PFSK-1 (cell line): ENCODE measurements around the gene AGR3.

Source experiments
- FOXP2 ChIP-seq: optimal IDR thresholded peaks from 2 replicates; pipeline ENCODE3; 2011; ENCODE audit warnings: borderline replicate concordance, control low read depth, inconsistent platforms; ENCODE audit not compliant: insufficient read depth; ENCODE audit errors: extremely low read length, extremely low read depth
- POLR2AphosphoS5 ChIP-seq: IDR thresholded peaks from 2 replicates; pipeline ENCODE4 v1.6.1; 2012; ENCODE audit warnings: low read depth, mild to moderate bottlenecking, control low read depth, low read length, moderate library complexity
- SIN3A ChIP-seq: IDR thresholded peaks from 2 replicates; pipeline ENCODE4 v1.6.1; 2012; ENCODE audit warnings: mild to moderate bottlenecking, low read length, moderate library complexity, borderline replicate concordance; ENCODE audit not compliant: insufficient read depth
- TAF1 ChIP-seq: IDR thresholded peaks from 2 replicates; pipeline ENCODE4 v1.6.1; 2012; ENCODE audit warnings: low read length, control low read depth, borderline replicate concordance; ENCODE audit not compliant: insufficient read depth
- TF ChIP-seq, protein P1 (sequence below), 2 experiments: IDR thresholded peaks; 2 replicates each; pipeline versions ENCODE4 v1.6.1 to v1.8.0; 2011 to 2012; ENCODE audit warnings: low read depth in 2 of 2, low read length in 2 of 2, control low read depth in 1 of 2, inconsistent platforms in 1 of 2, mild to moderate bottlenecking in 1 of 2, moderate library complexity in 1 of 2; ENCODE audit not compliant: insufficient read depth in 1 of 2

The AGR3 gene

DNA sequence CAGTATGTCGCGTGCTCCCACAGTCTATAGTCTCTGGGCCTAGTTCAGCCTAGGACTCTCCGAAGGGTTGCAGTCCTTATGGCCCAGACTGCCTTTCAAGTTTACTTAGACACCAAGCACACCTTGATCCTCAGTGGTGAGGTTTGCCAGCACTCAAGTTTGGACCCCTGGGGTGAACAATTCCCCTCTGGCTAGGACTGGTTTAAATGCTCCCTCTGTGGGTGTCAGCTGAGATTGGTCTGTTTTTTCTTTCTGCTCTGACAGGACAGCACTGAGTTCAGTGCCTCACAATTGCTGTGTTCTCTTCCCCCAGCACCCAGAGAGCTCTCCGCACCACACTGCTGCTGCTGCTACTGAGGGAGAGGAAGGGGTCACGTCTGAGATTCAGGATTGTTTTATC is 31.9 kb upstream of the AGR3 start:
- no peak for TF ChIP-seq POLR2AphosphoS5
- TF ChIP-seq, protein P1, sequence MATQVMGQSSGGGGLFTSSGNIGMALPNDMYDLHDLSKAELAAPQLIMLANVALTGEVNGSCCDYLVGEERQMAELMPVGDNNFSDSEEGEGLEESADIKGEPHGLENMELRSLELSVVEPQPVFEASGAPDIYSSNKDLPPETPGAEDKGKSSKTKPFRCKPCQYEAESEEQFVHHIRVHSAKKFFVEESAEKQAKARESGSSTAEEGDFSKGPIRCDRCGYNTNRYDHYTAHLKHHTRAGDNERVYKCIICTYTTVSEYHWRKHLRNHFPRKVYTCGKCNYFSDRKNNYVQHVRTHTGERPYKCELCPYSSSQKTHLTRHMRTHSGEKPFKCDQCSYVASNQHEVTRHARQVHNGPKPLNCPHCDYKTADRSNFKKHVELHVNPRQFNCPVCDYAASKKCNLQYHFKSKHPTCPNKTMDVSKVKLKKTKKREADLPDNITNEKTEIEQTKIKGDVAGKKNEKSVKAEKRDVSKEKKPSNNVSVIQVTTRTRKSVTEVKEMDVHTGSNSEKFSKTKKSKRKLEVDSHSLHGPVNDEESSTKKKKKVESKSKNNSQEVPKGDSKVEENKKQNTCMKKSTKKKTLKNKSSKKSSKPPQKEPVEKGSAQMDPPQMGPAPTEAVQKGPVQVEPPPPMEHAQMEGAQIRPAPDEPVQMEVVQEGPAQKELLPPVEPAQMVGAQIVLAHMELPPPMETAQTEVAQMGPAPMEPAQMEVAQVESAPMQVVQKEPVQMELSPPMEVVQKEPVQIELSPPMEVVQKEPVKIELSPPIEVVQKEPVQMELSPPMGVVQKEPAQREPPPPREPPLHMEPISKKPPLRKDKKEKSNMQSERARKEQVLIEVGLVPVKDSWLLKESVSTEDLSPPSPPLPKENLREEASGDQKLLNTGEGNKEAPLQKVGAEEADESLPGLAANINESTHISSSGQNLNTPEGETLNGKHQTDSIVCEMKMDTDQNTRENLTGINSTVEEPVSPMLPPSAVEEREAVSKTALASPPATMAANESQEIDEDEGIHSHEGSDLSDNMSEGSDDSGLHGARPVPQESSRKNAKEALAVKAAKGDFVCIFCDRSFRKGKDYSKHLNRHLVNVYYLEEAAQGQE (IDR thresholded peaks at IDR 0.05; ENCODE audit: insufficient read depth in 1 of 2, low read depth in 2 of 2, low read length in 2 of 2): no peak
- no peak for TF ChIP-seq SIN3A
- no peak for TF ChIP-seq FOXP2
- no peak for TF ChIP-seq TAF1

DNA sequence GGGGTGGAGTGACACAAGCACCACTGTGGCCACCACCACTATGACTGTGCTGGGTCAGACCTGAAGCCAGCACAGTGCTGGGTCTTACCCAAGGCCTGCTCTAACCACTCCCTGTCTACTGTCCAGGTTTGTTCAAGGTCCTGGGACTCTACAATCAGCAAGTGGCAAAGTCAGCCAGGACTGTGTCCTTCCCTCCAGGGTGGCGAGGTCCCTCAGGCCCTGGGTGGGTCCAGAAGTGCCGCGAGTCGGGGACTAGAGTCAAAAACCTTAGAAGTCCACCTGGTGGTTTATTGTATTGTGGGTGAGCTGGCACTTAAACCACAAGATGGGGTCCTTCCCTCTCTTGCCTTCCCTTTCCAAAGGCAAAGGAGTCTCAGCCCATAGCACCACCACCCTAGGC is 30.8 kb upstream of the AGR3 start:
- TF ChIP-seq FOXP2 (no peak), POLR2AphosphoS5 (no peak), SIN3A (no peak), TAF1 (no peak)
- TF ChIP-seq, protein P1 (IDR thresholded peaks at IDR 0.05; ENCODE audit: insufficient read depth in 1 of 2, low read depth in 2 of 2, low read length in 2 of 2): no peak

DNA sequence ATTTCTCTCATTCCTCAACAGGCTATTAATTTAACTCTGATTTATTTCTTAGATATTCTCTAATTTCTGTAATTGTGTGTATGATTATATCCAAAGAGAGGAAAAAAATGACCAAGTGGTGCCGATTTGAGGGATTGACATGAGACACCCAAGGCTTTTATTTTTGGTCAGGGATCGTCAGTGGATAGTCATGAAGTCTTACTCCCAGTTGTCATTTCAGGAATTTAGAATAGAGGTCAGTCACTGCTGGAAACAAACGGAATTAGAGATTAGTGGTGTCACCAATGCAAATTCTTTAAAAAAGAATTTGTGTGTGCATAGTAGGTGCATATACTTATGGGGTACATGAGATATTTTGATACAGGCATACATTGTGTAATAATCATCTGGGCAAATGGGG is 26.8 kb upstream of the AGR3 start:
- no peak for TF ChIP-seq SIN3A

DNA sequence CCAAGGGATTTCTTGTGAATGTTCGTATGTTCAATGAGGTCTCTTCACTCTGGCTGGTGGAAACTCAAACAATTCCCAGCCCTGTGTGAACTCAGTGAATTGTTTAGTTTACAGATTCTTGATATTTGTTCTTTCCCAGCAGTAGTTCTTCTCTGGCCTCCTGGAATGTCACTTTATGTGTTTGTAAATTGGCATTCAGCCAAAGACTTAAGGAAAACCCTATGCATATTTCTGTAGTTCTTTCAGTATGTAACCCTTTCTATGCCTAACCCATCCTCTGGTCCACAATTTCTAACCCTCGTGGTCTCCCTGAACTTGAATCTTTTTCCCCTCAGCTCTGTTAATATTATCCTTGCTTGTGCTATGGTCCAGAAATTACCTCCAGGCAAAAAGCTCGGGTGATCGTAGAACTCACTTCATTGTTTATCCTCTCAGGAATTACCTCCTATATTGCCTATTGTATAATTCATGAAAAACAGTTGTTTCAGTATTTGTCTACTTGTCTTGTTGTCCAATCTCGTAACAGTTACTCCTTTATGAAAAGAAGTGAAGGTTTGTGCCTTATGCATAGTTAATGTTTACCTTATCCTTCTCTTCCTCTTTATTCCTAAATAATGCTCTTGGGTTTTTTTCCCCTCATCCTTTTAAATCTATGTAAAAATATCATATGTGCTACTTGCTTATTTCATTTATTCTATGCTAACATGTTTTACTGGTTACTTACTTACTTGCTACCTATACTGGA is 23.7 kb upstream of the AGR3 start:
- TF ChIP-seq TAF1: no peak
- TF ChIP-seq SIN3A: no peak
- TF ChIP-seq, protein P1 (IDR thresholded peaks at IDR 0.05; ENCODE audit: insufficient read depth in 1 of 2, low read depth in 2 of 2, low read length in 2 of 2): no peak
- TF ChIP-seq FOXP2: no peak
- no peak for TF ChIP-seq POLR2AphosphoS5

DNA sequence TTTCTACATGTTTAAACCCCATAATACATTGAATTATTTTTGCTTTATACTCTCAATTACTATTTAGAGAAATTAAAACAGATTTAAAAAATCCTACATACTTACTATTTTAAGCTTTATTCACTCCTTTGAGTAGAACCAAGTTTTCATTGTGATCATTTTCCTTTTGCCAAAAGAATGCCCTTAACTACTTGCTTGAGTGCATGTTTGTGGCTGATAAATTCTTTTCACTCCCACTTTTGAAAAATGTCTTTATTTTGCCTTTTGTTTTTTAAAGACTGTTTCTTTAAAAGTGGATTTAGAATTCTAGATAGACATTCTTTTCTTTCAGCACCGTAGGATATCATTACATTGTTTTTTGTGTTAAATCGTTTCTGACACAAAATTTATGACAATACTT is 22.3 kb upstream of the AGR3 start:
- TF ChIP-seq FOXP2 (no peak), SIN3A (no peak), POLR2AphosphoS5 (no peak), TAF1 (no peak)
- TF ChIP-seq, protein P1 (IDR thresholded peaks at IDR 0.05; ENCODE audit: insufficient read depth in 1 of 2, low read depth in 2 of 2, low read length in 2 of 2): no peak
